HEK293 (cell line): ENCODE data around the gene NAV2.

Source experiments
- CTCF ChIA-PET: fragments of 350-600 bp; formaldehyde crosslinking; extraction: SDS; loops from one replicate; lab custom pipeline; 2021; ENCODE audit warnings: antibody characterized with exemption; lab: Yijun Ruan, JAX
- POLR2A ChIA-PET: fragments of 300-600 bp; formaldehyde crosslinking; extraction: SDS; loops from one replicate; lab custom pipeline; 2020; ENCODE audit warnings: antibody characterized with exemption, inconsistent platforms; lab: Yijun Ruan, JAX
- H3K27ac ChIP-seq: fragments of 200-500 bp; sonication (Bioruptor generic); 2 replicates; pipeline ENCODE4 v1.5.1; 2014; ENCODE audit warnings: low read depth, low read length, control low read depth, inconsistent platforms; ENCODE audit errors: extremely low read depth
- H3K36me3 ChIP-seq, 2 experiments: fragments of 200-500 bp in 1 of 2; sonication (Bioruptor generic) in 1 of 2; 1 replicate in 1 of 2; 2 replicates in 1 of 2; pipeline ENCODE4 v1.5.1; 2014 to 2017; ENCODE audit warnings: inconsistent platforms in 2 of 2, low read length in 2 of 2; ENCODE audit not compliant: control insufficient read depth in 2 of 2, insufficient read depth in 1 of 2
- H3K4me1 ChIP-seq: fragments of 200-500 bp; sonication (Bioruptor generic); 2 replicates; pipeline ENCODE4 v1.5.1; 2014; ENCODE audit warnings: mild to moderate bottlenecking, low read length, inconsistent platforms; ENCODE audit not compliant: control insufficient read depth, insufficient read depth
- H3K4me3 ChIP-seq: 2 replicates; pipeline ENCODE4 v1.5.1; 2011; ENCODE audit warnings: low read depth, mild to moderate bottlenecking, control low read depth, low read length, moderate library complexity
- H3K9me3 ChIP-seq: fragments of 200-500 bp; sonication (Bioruptor generic); 2 replicates; pipeline ENCODE4 v1.5.1; 2014; ENCODE audit warnings: low read depth, low read length, inconsistent platforms; ENCODE audit not compliant: control insufficient read depth, insufficient read depth
- BCL11B ChIP-seq: fragments of 450-650 bp; formaldehyde crosslinking; IDR thresholded peaks from 2 replicates; pipeline ENCODE4 v1.5.1; 2016; ENCODE audit warnings: low read depth, missing biosample characterization, missing genetic modification characterization
- GLIS2 ChIP-seq: fragments of 450-650 bp; formaldehyde crosslinking; IDR thresholded peaks from 2 replicates; pipeline ENCODE4 v1.5.1; 2016; ENCODE audit warnings: missing biosample characterization, missing genetic modification characterization
- HIC1 ChIP-seq: fragments of 450-650 bp; formaldehyde crosslinking; IDR thresholded peaks from 2 replicates; pipeline ENCODE4 v1.5.1; 2016; ENCODE audit warnings: missing biosample characterization, missing genetic modification characterization
- OVOL3 ChIP-seq: fragments of 450-650 bp; formaldehyde crosslinking; IDR thresholded peaks from 2 replicates; pipeline ENCODE4 v1.5.1; 2016; ENCODE audit warnings: missing biosample characterization, missing genetic modification characterization
- SCRT1 ChIP-seq: fragments of 450-650 bp; formaldehyde crosslinking; IDR thresholded peaks from 2 replicates; pipeline ENCODE4 v1.5.1; 2016; ENCODE audit warnings: missing biosample characterization, missing genetic modification characterization, borderline replicate concordance
- ZNF146 ChIP-seq: fragments of 450-650 bp; formaldehyde crosslinking; IDR thresholded peaks from 2 replicates; pipeline ENCODE4 v1.5.1; 2016; ENCODE audit warnings: missing biosample characterization, missing genetic modification characterization
- ZNF16 ChIP-seq: fragments of 450-650 bp; formaldehyde crosslinking; IDR thresholded peaks from 2 replicates; pipeline ENCODE4 v1.5.1; 2016; ENCODE audit warnings: low read depth, missing biosample characterization, missing genetic modification characterization
- ZNF214 ChIP-seq: fragments of 450-650 bp; formaldehyde crosslinking; IDR thresholded peaks from 2 replicates; pipeline ENCODE4 v1.5.1; 2017; ENCODE audit warnings: missing biosample characterization, mild to moderate bottlenecking, missing genetic modification characterization, borderline replicate concordance
- ZNF280D ChIP-seq: fragments of 450-650 bp; formaldehyde crosslinking; IDR thresholded peaks from 2 replicates; pipeline ENCODE4 v1.5.1; 2016; ENCODE audit warnings: missing biosample characterization, missing genetic modification characterization
- ZNF335 ChIP-seq: fragments of 450-650 bp; formaldehyde crosslinking; conservative IDR thresholded peaks from 2 replicates; pipeline ENCODE4 v1.5.1; 2016; ENCODE audit warnings: missing biosample characterization, missing genetic modification characterization
- ZNF341 ChIP-seq: fragments of 450-650 bp; formaldehyde crosslinking; IDR thresholded peaks from 2 replicates; pipeline ENCODE4; 2016; ENCODE audit warnings: low read depth, missing biosample characterization, missing genetic modification characterization
- ZNF423 ChIP-seq: fragments of 450-650 bp; formaldehyde crosslinking; IDR thresholded peaks from 2 replicates; pipeline ENCODE4 v1.5.1; 2016; ENCODE audit warnings: missing biosample characterization, missing genetic modification characterization
- ZNF501 ChIP-seq: fragments of 450-650 bp; formaldehyde crosslinking; IDR thresholded peaks from 2 replicates; pipeline ENCODE4 v1.5.1; 2016; ENCODE audit warnings: missing biosample characterization, missing genetic modification characterization
- ZNF544 ChIP-seq: fragments of 450-650 bp; formaldehyde crosslinking; IDR thresholded peaks from 2 replicates; pipeline ENCODE4 v1.5.0; 2017; ENCODE audit warnings: missing biosample characterization, missing genetic modification characterization
- ZNF621 ChIP-seq: fragments of 450-650 bp; formaldehyde crosslinking; IDR thresholded peaks from 2 replicates; pipeline ENCODE4 v1.5.1; 2017; ENCODE audit warnings: missing biosample characterization, missing genetic modification characterization
- ZNF623 ChIP-seq: fragments of 450-650 bp; formaldehyde crosslinking; IDR thresholded peaks from 2 replicates; pipeline ENCODE4 v1.5.1; 2016; ENCODE audit warnings: missing biosample characterization, missing genetic modification characterization
- ZNF707 ChIP-seq: fragments of 450-650 bp; formaldehyde crosslinking; IDR thresholded peaks from 2 replicates; pipeline ENCODE4 v1.5.1; 2016; ENCODE audit warnings: missing biosample characterization, missing genetic modification characterization
- ZNF76 ChIP-seq: fragments of 450-650 bp; formaldehyde crosslinking; IDR thresholded peaks from 2 replicates; pipeline ENCODE4; 2016; ENCODE audit warnings: low read depth, missing biosample characterization, missing genetic modification characterization, borderline replicate concordance
- ZNF830 ChIP-seq: fragments of 450-650 bp; IDR thresholded peaks from 2 replicates; pipeline ENCODE4 v1.5.0; 2018; ENCODE audit warnings: missing biosample characterization, missing genetic modification characterization, low read depth, mild to moderate bottlenecking, moderate library complexity
- ZSCAN16 ChIP-seq: fragments of 450-650 bp; formaldehyde crosslinking; IDR thresholded peaks from 2 replicates; pipeline ENCODE4 v1.5.1; 2016; ENCODE audit warnings: missing biosample characterization, missing genetic modification characterization
- TF ChIP-seq, protein P1 (sequence below): fragments of 450-650 bp; formaldehyde crosslinking; IDR thresholded peaks from 2 replicates; pipeline ENCODE4 v1.5.1; 2017; ENCODE audit warnings: missing biosample characterization, missing genetic modification characterization
- TF ChIP-seq, protein P2 (sequence below): fragments of 450-650 bp; formaldehyde crosslinking; IDR thresholded peaks from 2 replicates; pipeline ENCODE4 v1.5.1; 2017; ENCODE audit warnings: missing biosample characterization, missing genetic modification characterization
- TF ChIP-seq, protein P3 (sequence below): IDR thresholded peaks from 2 replicates; pipeline ENCODE4 v1.6.1; 2011; ENCODE audit warnings: mild to moderate bottlenecking, low read depth, low read length, borderline replicate concordance

Gene NAV2

GRCh38 chr11:19876750-19877149 lies 164.1 kb downstream of the NAV2 start (continued):
- TF ChIP-seq, protein P1, sequence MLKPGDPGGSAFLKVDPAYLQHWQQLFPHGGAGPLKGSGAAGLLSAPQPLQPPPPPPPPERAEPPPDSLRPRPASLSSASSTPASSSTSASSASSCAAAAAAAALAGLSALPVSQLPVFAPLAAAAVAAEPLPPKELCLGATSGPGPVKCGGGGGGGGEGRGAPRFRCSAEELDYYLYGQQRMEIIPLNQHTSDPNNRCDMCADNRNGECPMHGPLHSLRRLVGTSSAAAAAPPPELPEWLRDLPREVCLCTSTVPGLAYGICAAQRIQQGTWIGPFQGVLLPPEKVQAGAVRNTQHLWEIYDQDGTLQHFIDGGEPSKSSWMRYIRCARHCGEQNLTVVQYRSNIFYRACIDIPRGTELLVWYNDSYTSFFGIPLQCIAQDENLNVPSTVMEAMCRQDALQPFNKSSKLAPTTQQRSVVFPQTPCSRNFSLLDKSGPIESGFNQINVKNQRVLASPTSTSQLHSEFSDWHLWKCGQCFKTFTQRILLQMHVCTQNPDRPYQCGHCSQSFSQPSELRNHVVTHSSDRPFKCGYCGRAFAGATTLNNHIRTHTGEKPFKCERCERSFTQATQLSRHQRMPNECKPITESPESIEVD (tag by site-specific recombination), result no peak
- no peak for TF ChIP-seq GLIS2

- POLR2A ChIA-PET, result no interaction called here
- Histone ChIP-seq H3K4me3 (no peak overlapping the region), H3K4me1 (no peaks in the 10 kb centered on the region), H3K36me3 (no peaks in the 10 kb centered on the region), H3K27ac (no peak overlapping the region), H3K9me3 (no peaks in the 10 kb centered on the region)
- CTCF ChIA-PET, result interaction anchor here (0.6 to 0.8 kb wide), 5 partner anchors 24 to 619 kb away, joined by 3 read pairs; no protein-coding TSS in a partner anchor
- TF ChIP-seq ZNF623 (tag by site-specific recombination) (no peak), BCL11B (no peak), ZNF280D (no peak), ZNF830 (tag by site-specific recombination) (no peak), ZNF423 (tag by site-specific recombination) (no peak), ZNF621 (no peak), SCRT1 (tag by site-specific recombination) (no peak), ZNF501 (tag by site-specific recombination) (no peak), HIC1 (no peak)
These were observed 165.9 kb downstream of the NAV2 start for GRCh38 chr11:19878520-19878919.

DNA sequence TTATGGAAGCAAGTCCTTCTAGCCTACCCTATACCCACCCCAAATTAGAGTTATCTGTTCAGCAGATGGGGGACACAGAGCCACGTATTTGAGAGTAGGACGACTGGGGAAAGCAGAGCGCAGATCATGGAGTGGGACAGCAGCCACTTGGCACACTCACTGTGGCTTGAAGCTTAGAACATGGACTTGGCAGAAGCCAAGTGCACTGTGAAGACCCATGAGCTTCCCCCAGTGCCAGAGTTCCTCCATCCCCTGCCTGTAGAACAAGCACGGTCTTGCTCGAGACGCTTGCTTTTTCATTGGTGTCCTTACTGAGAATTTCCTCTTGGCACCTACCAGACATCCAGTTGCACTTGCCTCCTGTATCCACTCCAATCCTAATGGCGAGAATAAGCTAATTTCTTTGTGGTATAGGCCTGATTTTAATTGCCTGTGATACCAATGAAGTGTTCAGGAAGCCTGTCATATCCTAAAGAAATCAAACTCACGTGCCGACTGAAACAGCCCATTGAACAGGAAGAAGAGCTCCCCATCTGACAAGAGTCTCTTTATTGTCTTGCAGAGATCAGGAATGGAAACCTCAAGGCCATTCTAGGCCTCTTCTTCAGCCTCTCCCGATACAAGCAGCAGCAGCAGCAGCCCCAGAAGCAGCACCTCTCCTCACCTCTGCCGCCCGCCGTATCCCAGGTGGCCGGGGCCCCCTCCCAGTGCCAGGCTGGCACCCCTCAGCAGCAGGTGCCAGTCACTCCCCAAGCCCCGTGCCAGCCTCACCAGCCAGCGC lies 166.9 kb downstream of the NAV2 start:
- no peaks in the 10 kb centered on the region for H3K9me3 ChIP-seq
- H3K27ac ChIP-seq, result no peak overlapping the region
- ChIA-PET CTCF (interaction anchor here (1.1 kb wide), 1 partner anchor 24 kb away, joined by 4 read pairs; no protein-coding TSS in a partner anchor), POLR2A (no interaction called here)
- H3K4me3 ChIP-seq, result no peak overlapping the region
- H3K4me1 ChIP-seq, result no peaks in the 10 kb centered on the region
- H3K36me3 ChIP-seq, result no peaks in the 10 kb centered on the region
- no peak for TF ChIP-seq ZNF16 (tag by site-specific recombination)
- TF ChIP-seq ZSCAN16 (tag by site-specific recombination), result no peak
- no peak for TF ChIP-seq ZNF341
- no peak for TF ChIP-seq OVOL3 (tag by site-specific recombination)
- TF ChIP-seq ZNF214 (tag by site-specific recombination), result no peak
- TF ChIP-seq ZNF707 (tag by site-specific recombination), result no peak
- TF ChIP-seq, protein P2, sequence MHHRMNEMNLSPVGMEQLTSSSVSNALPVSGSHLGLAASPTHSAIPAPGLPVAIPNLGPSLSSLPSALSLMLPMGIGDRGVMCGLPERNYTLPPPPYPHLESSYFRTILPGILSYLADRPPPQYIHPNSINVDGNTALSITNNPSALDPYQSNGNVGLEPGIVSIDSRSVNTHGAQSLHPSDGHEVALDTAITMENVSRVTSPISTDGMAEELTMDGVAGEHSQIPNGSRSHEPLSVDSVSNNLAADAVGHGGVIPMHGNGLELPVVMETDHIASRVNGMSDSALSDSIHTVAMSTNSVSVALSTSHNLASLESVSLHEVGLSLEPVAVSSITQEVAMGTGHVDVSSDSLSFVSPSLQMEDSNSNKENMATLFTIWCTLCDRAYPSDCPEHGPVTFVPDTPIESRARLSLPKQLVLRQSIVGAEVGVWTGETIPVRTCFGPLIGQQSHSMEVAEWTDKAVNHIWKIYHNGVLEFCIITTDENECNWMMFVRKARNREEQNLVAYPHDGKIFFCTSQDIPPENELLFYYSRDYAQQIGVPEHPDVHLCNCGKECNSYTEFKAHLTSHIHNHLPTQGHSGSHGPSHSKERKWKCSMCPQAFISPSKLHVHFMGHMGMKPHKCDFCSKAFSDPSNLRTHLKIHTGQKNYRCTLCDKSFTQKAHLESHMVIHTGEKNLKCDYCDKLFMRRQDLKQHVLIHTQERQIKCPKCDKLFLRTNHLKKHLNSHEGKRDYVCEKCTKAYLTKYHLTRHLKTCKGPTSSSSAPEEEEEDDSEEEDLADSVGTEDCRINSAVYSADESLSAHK, result no peak
- TF ChIP-seq ZNF335, result no peak
- TF ChIP-seq, protein P3, sequence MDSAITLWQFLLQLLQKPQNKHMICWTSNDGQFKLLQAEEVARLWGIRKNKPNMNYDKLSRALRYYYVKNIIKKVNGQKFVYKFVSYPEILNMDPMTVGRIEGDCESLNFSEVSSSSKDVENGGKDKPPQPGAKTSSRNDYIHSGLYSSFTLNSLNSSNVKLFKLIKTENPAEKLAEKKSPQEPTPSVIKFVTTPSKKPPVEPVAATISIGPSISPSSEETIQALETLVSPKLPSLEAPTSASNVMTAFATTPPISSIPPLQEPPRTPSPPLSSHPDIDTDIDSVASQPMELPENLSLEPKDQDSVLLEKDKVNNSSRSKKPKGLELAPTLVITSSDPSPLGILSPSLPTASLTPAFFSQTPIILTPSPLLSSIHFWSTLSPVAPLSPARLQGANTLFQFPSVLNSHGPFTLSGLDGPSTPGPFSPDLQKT, result no peak
- TF ChIP-seq ZNF76 (tag by site-specific recombination), result no peak
- TF ChIP-seq ZNF146 (tag by site-specific recombination), result no peak
- no peak for TF ChIP-seq GLIS2
- TF ChIP-seq ZNF544 (tag by site-specific recombination), result no peak
